ENCODE data around the gene VCL.

VCL gene

DNA sequence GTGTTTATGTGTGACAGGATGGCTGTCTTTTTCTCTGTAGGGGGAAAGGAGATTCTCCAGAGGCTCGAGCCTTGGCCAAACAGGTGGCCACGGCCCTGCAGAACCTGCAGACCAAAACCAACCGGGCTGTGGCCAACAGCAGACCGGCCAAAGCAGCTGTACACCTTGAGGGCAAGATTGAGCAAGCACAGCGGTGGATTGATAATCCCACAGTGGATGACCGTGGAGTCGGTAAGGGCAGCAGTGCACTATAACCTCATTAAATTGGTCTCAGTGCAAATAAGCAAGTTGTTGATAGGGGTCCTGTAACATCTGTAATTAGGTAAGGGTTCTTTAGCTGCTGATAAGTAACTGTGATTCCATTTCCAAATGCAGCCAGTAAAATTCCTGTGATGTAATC lies 96.3 kb downstream of the VCL start:
- Histone ChIP-seq H3K27ac (no peak overlapping the region), H3K4me3 (ENCODE audit: low read depth in 1 of 2, low read length in 1 of 2) (no peak overlapping the region), H3K36me3 (peaks cover 99% of the 10 kb centered on the region), H3K4me1 (ENCODE audit: control insufficient read depth in 1 of 2, insufficient read depth in 1 of 2, low read depth in 1 of 2, low read length in 1 of 2) (no peaks in the 10 kb centered on the region), H3K27me3 (no peaks in the 10 kb centered on the region), H3K9me3 (peaks cover 8% of the 10 kb centered on the region)
- TF ChIP-seq, protein P1, sequence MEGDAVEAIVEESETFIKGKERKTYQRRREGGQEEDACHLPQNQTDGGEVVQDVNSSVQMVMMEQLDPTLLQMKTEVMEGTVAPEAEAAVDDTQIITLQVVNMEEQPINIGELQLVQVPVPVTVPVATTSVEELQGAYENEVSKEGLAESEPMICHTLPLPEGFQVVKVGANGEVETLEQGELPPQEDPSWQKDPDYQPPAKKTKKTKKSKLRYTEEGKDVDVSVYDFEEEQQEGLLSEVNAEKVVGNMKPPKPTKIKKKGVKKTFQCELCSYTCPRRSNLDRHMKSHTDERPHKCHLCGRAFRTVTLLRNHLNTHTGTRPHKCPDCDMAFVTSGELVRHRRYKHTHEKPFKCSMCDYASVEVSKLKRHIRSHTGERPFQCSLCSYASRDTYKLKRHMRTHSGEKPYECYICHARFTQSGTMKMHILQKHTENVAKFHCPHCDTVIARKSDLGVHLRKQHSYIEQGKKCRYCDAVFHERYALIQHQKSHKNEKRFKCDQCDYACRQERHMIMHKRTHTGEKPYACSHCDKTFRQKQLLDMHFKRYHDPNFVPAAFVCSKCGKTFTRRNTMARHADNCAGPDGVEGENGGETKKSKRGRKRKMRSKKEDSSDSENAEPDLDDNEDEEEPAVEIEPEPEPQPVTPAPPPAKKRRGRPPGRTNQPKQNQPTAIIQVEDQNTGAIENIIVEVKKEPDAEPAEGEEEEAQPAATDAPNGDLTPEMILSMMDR (IDR thresholded peaks at IDR 0.05), result no peak

DNA sequence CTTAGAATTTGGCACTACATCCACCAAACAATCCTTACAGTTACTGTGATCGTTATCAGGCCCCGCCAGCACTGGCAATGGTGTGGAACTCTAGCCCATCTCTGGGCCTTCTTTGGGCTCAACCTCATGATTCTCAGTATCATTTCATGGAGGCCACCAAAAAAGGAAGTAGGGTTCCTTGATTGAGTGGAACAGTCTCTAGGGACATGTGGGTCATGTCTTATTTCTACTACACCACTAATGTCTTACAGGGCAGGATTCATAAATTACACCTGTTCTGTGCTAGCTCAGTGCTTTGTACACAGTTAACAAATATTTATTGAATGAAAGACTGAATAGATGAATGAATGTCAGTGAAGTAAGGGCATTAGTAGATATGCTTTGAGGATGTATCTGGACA lies 98.9 kb downstream of the VCL start:
- Histone ChIP-seq H3K27ac (peak overlapping the region; percentile 15), H3K27me3 (no peaks in the 10 kb centered on the region), H3K4me1 (ENCODE audit: control insufficient read depth in 1 of 2, insufficient read depth in 1 of 2, low read depth in 1 of 2, low read length in 1 of 2) (no peaks in the 10 kb centered on the region), H3K4me3 (ENCODE audit: low read depth in 1 of 2, low read length in 1 of 2) (no peak overlapping the region), H3K9me3 (peaks cover 8% of the 10 kb centered on the region), H3K36me3 (peaks cover 97% of the 10 kb centered on the region)
- TF ChIP-seq, protein P1 (IDR thresholded peaks at IDR 0.05), result no peak

DNA sequence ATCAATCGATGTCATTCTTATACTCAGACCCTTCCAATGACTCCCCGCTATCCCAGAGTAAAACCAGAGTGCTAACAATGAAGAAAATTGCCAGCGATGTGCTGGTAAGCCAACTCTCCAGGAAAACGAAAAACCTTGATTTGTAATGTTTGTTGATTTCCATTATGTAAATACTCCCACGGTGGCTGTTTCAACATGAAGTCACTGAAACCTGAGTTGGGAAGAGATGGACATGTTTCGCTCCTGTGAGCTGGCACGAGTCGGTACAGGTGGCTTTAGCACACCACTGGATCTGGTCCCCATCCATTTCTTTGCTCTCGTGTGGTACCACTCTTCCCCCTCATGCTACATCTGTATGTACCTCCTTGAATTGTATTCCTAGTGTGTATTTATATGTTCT lies 99.9 kb downstream of the VCL start:
- H3K4me1 ChIP-seq (ENCODE audit: control insufficient read depth in 1 of 2, insufficient read depth in 1 of 2, low read depth in 1 of 2, low read length in 1 of 2), result no peaks in the 10 kb centered on the region
- H3K4me3 ChIP-seq (ENCODE audit: low read depth in 1 of 2, low read length in 1 of 2), result no peak overlapping the region
- no peaks in the 10 kb centered on the region for H3K27me3 ChIP-seq
- TF ChIP-seq, protein P1 (IDR thresholded peaks at IDR 0.05), result no peak
- H3K36me3 ChIP-seq, result peaks cover 97% of the 10 kb centered on the region
- H3K27ac ChIP-seq, result no peak overlapping the region
- peaks cover 8% of the 10 kb centered on the region for H3K9me3 ChIP-seq

DNA sequence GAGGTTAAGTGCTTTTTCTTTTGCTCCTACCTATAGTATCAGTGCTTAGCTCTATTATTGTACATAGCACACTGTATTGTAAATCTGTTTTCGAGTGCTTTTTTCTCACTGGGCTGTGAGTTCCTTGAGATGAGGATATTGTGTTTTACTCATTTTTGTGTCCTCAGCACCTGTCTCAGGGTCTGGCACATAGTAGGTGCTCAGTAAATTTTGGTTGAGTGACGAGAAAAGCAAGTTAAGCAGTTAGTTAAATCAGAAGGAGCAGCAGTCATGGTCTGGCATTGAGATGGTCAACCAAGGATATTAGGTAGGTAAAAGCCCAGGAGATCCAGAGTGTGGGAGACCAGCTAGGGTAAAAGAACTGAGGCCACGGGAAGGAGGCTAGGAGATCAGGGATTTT lies 101.5 kb downstream of the VCL start:
- TF ChIP-seq, protein P1 (IDR thresholded peaks at IDR 0.05), result no peak
- no peaks in the 10 kb centered on the region for H3K4me1 ChIP-seq (ENCODE audit: control insufficient read depth in 1 of 2, insufficient read depth in 1 of 2, low read depth in 1 of 2, low read length in 1 of 2)
- peak overlapping the region; percentile 18 for H3K27ac ChIP-seq
- peaks cover 8% of the 10 kb centered on the region for H3K9me3 ChIP-seq
- H3K4me3 ChIP-seq (ENCODE audit: low read depth in 1 of 2, low read length in 1 of 2), result no peak overlapping the region
- H3K36me3 ChIP-seq, result peaks cover 97% of the 10 kb centered on the region
- H3K27me3 ChIP-seq, result no peaks in the 10 kb centered on the region

DNA sequence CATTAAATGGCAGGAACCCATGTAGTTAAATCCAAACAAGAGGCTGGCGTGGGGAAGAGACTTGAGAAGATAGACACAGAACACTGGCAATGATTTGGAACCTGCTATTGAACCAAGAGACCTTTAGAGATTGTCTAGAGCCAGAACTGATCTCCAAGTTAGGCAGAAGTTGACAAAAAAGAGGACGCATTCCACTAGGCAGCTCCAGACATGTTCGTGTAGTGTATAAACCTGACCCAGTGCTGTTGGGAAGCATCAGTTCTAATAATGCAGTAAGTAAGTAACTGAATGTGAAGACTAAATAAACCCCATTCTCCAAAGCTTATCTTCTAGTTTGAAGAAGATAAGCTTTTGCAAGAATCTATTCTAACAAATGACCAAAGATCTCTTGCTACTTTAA lies 101.9 kb downstream of the VCL start:
- Histone ChIP-seq H3K4me3 (ENCODE audit: low read depth in 1 of 2, low read length in 1 of 2) (no peak overlapping the region), H3K9me3 (peaks cover 8% of the 10 kb centered on the region), H3K27me3 (no peaks in the 10 kb centered on the region), H3K4me1 (ENCODE audit: control insufficient read depth in 1 of 2, insufficient read depth in 1 of 2, low read depth in 1 of 2, low read length in 1 of 2) (no peaks in the 10 kb centered on the region), H3K36me3 (peaks cover 97% of the 10 kb centered on the region), H3K27ac (no peak overlapping the region)
- TF ChIP-seq, protein P1 (IDR thresholded peaks at IDR 0.05), result no peak

All from neutrophil (primary cell).